Measurements from ENCODE around the gene PAK5.

- TF ChIP-seq POLR2AphosphoS5 (IDR thresholded peaks at IDR 0.05), result no peak
- TF ChIP-seq, protein P1, sequence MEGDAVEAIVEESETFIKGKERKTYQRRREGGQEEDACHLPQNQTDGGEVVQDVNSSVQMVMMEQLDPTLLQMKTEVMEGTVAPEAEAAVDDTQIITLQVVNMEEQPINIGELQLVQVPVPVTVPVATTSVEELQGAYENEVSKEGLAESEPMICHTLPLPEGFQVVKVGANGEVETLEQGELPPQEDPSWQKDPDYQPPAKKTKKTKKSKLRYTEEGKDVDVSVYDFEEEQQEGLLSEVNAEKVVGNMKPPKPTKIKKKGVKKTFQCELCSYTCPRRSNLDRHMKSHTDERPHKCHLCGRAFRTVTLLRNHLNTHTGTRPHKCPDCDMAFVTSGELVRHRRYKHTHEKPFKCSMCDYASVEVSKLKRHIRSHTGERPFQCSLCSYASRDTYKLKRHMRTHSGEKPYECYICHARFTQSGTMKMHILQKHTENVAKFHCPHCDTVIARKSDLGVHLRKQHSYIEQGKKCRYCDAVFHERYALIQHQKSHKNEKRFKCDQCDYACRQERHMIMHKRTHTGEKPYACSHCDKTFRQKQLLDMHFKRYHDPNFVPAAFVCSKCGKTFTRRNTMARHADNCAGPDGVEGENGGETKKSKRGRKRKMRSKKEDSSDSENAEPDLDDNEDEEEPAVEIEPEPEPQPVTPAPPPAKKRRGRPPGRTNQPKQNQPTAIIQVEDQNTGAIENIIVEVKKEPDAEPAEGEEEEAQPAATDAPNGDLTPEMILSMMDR (IDR thresholded peaks at IDR 0.05), result no peak
Observed at GRCh38 chr20:9515741-9516233, 323.1 kb downstream of the PAK5 start.
